Measurements from ENCODE around the gene PDZD2. TPM values are rescaled to one million over a fixed set of nuclear protein-coding genes. Genes with fewer than 3 reads are reported as not detected.

The PDZD2 gene
- polyA plus RNA-seq, 1 donor from 2014 or later = 3.1 TPM

DNA sequence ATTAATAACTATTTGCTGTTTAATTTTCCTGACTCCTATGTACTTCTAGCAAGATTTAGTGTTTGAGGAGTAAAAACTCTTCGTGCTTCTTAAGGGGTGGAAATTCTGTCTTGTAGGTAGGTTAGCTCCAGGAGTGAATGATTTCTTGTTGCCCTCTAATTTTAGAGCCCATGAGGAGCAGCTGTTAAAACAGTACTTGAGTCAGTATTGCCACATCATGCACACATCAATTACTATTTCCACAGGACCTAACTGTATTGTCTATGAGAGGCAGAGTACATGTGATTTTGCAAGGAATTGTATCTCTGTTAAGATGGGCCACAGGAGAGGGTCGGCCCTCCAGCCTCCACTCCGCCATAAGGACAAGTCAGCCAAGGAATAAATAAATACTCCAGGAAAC, 91.2 kb downstream of the PDZD2 start:
- Histone ChIP-seq H3K9me2 (ENCODE audit: insufficient read depth, low read length) (no peaks in the 10 kb centered on the region), H3F3A (ENCODE audit: insufficient read depth, low read length, poor library complexity, severe bottlenecking) (no peaks in the 10 kb centered on the region)

GRCh38 chr5:31731016-31731415, 92.1 kb downstream of the PDZD2 start:
- Histone ChIP-seq H2AFZ (ENCODE audit: low read depth, low read length) (no peak overlapping the region), H3K9ac (ENCODE audit: low read length) (no peak overlapping the region), H3K4me3 (ENCODE audit: low read length) (no peak overlapping the region), H3K27me3 (ENCODE audit: insufficient read depth, low read depth, low read length) (no peaks in the 10 kb centered on the region), H4K20me1 (ENCODE audit: insufficient read depth) (no peaks in the 10 kb centered on the region), H3K79me2 (replicated peaks; ENCODE audit: insufficient read depth, low read length) (no peaks in the 10 kb centered on the region), H3K4me2 (ENCODE audit: low read length) (no peak overlapping the region), H3K27ac (ENCODE audit: low read length) (no peak overlapping the region), H3F3A (ENCODE audit: insufficient read depth, low read length, poor library complexity, severe bottlenecking) (no peaks in the 10 kb centered on the region), H3K9me2 (ENCODE audit: insufficient read depth, low read length) (no peaks in the 10 kb centered on the region), H3K9me3 (ENCODE audit: low read length) (no peaks in the 10 kb centered on the region), H3K36me3 (ENCODE audit: insufficient read depth, low read length) (no peaks in the 10 kb centered on the region)
- no peak for TF ChIP-seq REST (IDR thresholded peaks at IDR 0.05; ENCODE audit: borderline replicate concordance)

More for the DNA sequence above, 91.2 kb downstream of the PDZD2 start:
- H3K79me2 ChIP-seq (replicated peaks; ENCODE audit: insufficient read depth, low read length) = no peaks in the 10 kb centered on the region
- H3K4me2 ChIP-seq (ENCODE audit: low read length) = no peak overlapping the region
- no peaks in the 10 kb centered on the region for H3K36me3 ChIP-seq (ENCODE audit: insufficient read depth, low read length)
- no peak overlapping the region for H3K4me3 ChIP-seq (ENCODE audit: low read length)
- H3K27ac ChIP-seq (ENCODE audit: low read length) = no peak overlapping the region
- no peak overlapping the region for H3K9ac ChIP-seq (ENCODE audit: low read length)
- no peak overlapping the region for H2AFZ ChIP-seq (ENCODE audit: low read depth, low read length)
- H4K20me1 ChIP-seq (ENCODE audit: insufficient read depth) = no peaks in the 10 kb centered on the region
- no peaks in the 10 kb centered on the region for H3K9me3 ChIP-seq (ENCODE audit: low read length)
- H3K27me3 ChIP-seq (ENCODE audit: insufficient read depth, low read depth, low read length) = no peaks in the 10 kb centered on the region
- TF ChIP-seq TAF1 (IDR thresholded peaks at IDR 0.05; ENCODE audit: low read depth) (no peak), EZH2 (IDR thresholded peaks at IDR 0.05; ENCODE audit: borderline replicate concordance, insufficient read depth, low read length, poor library complexity, severe bottlenecking) (no peak), RAD21 (conservative IDR thresholded peaks at IDR 0.05) (no peak), SMC3 (conservative IDR thresholded peaks at IDR 0.05; ENCODE audit: poor library complexity) (no peak), MXI1 (conservative IDR thresholded peaks at IDR 0.05; ENCODE audit: poor library complexity, severe bottlenecking) (no peak), EP300 (conservative IDR thresholded peaks at IDR 0.05; ENCODE audit: poor library complexity, severe bottlenecking) (no peak), POLR2AphosphoS5 (IDR thresholded peaks at IDR 0.05) (no peak), REST (IDR thresholded peaks at IDR 0.05; ENCODE audit: borderline replicate concordance) (no peak)
- TF ChIP-seq, protein P1, sequence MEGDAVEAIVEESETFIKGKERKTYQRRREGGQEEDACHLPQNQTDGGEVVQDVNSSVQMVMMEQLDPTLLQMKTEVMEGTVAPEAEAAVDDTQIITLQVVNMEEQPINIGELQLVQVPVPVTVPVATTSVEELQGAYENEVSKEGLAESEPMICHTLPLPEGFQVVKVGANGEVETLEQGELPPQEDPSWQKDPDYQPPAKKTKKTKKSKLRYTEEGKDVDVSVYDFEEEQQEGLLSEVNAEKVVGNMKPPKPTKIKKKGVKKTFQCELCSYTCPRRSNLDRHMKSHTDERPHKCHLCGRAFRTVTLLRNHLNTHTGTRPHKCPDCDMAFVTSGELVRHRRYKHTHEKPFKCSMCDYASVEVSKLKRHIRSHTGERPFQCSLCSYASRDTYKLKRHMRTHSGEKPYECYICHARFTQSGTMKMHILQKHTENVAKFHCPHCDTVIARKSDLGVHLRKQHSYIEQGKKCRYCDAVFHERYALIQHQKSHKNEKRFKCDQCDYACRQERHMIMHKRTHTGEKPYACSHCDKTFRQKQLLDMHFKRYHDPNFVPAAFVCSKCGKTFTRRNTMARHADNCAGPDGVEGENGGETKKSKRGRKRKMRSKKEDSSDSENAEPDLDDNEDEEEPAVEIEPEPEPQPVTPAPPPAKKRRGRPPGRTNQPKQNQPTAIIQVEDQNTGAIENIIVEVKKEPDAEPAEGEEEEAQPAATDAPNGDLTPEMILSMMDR (IDR thresholded peaks at IDR 0.05; ENCODE audit: poor library complexity, severe bottlenecking) = no peak
